GM18508 (cell line): ENCODE data around the gene AHSP.
A peak's percentile ranks its signal among the peaks of the same experiment; 100 is the strongest.
"Not testable (repeated sequence)": the region's sequence is repeated elsewhere in the genome, so short reads cannot be mapped to it uniquely, and the experiment has no call there.

ENCODE experiments used
- ATAC-seq: cut with Tn5 transposase; IDR thresholded peaks from one replicate; pipeline ENCODE4 v1.9.1; 2021; ENCODE audit warnings: moderate number of reproducible peaks; ENCODE audit not compliant: insufficient read depth, unreplicated experiment

The AHSP gene

GRCh38 chr16:31499928-31500327 lies 27.8 kb upstream of the AHSP start:
- no peak for ATAC-seq

GRCh38 chr16:31501226-31501965 lies 26.3 kb upstream of the AHSP start:
- no peak for ATAC-seq

GRCh38 chr16:31501966-31502348 lies 25.7 kb upstream of the AHSP start:
- no peak for ATAC-seq

- ATAC-seq: no peak
Measured at GRCh38 chr16:31502981-31503380, 24.7 kb upstream of the AHSP start.

GRCh38 chr16:31503555-31503954 lies 24.1 kb upstream of the AHSP start:
- not testable (repeated sequence) for ATAC-seq

- ATAC-seq: no peak
Measured at GRCh38 chr16:31504159-31504558, 23.5 kb upstream of the AHSP start.

GRCh38 chr16:31505483-31505882 lies 22.2 kb upstream of the AHSP start:
- ATAC-seq: peak; percentile 39

GRCh38 chr16:31507617-31507928 lies 20.1 kb upstream of the AHSP start:
- ATAC-seq: no peak

- peak; percentile 76 for ATAC-seq
Measured at GRCh38 chr16:31507929-31508705, 19.6 kb upstream of the AHSP start, which contains the start of gene RUSF1. Gene RUSF1, minus strand, starts transcription at chr16:31508391. Its CDS starts 18 bp downstream, at chr16:31508373.

- ATAC-seq: no peak
Measured at GRCh38 chr16:31508706-31509195, 18.9 kb upstream of the AHSP start.

- ATAC-seq: no peak
Measured at GRCh38 chr16:31513126-31513525, 14.6 kb upstream of the AHSP start.

- no peak for ATAC-seq
Measured at GRCh38 chr16:31513884-31514283, 13.8 kb upstream of the AHSP start.

- no peak for ATAC-seq
Measured at GRCh38 chr16:31517800-31518402, 9.8 kb upstream of the AHSP start.

- ATAC-seq: no peak
Measured at GRCh38 chr16:31519759-31520431, 7.8 kb upstream of the AHSP start.

GRCh38 chr16:31521368-31521767 lies 6.3 kb upstream of the AHSP start:
- no peak for ATAC-seq

GRCh38 chr16:31522071-31522470 lies 5.6 kb upstream of the AHSP start:
- no peak for ATAC-seq

- not testable (repeated sequence) for ATAC-seq
Measured at GRCh38 chr16:31523768-31524167, 3.9 kb upstream of the AHSP start.

GRCh38 chr16:31525113-31525512 lies 2.6 kb upstream of the AHSP start:
- no peak for ATAC-seq

GRCh38 chr16:31528523-31529107 lies 915 bp downstream of the AHSP start:
- no peak for ATAC-seq
